Panc1 (cell line): ENCODE results near the gene ALOXE3. TPM values are rescaled to one million over a fixed set of nuclear protein-coding genes. Genes with fewer than 3 reads are reported as not detected.

Experiments used
- ATAC-seq: fragments of 200-7000 bp; cut with Tn5 transposase; 2 replicates; pipeline ENCODE4 v1.9.1; 2020; ENCODE audit warnings: mild to moderate bottlenecking, moderate library complexity
- BruUV-seq: library from RNA; stranded (reverse); fragments of 400-500 nt; replicated peaks from 2 replicates; lab custom pipeline; 2021; lab: Mats Ljungman, UMichigan
- CTCF ChIA-PET: fragments of 300-600 bp; sonication (Branson Sonifier 250); formaldehyde crosslinking; loops from one replicate; lab custom pipeline; 2022; ENCODE audit warnings: antibody characterized with exemption; lab: Charles Lee
- POLR2A ChIA-PET: fragments of 300-600 bp; sonication (Branson Sonifier 250); formaldehyde crosslinking; loops from one replicate; lab custom pipeline; 2022; ENCODE audit warnings: antibody characterized with exemption; lab: Charles Lee
- DNase-seq: peaks from one replicate; pipeline ENCODE4 v3.0.0-alpha.2; 2010; ENCODE audit warnings: low read depth, low spot score
- H3K27ac ChIP-seq: 2 replicates; pipeline ENCODE4 v1.5.1; 2011; ENCODE audit warnings: mild to moderate bottlenecking, low read length, inconsistent platforms
- H3K27me3 ChIP-seq: fragments of 200-500 bp; sonication (Bioruptor generic); 2 replicates; pipeline ENCODE4 v1.6.0; 2014; ENCODE audit warnings: low read length, inconsistent platforms; ENCODE audit not compliant: control insufficient read depth, insufficient read depth
- H3K36me3 ChIP-seq: fragments of 200-500 bp; sonication (Bioruptor generic); 2 replicates; pipeline ENCODE4 v1.5.1; 2014; ENCODE audit warnings: inconsistent platforms, mild to moderate bottlenecking, low read length, moderate library complexity; ENCODE audit not compliant: control insufficient read depth, insufficient read depth
- H3K4me1 ChIP-seq: 2 replicates; pipeline ENCODE4 v1.5.1; 2011; ENCODE audit warnings: inconsistent platforms, mild to moderate bottlenecking, low read length, moderate library complexity; ENCODE audit not compliant: control insufficient read depth, insufficient read depth
- H3K4me3 ChIP-seq, 2 experiments: 2 replicates each; pipeline ENCODE4 v1.5.1; 2011 to 2012; ENCODE audit warnings: low read depth in 2 of 2, low read length in 2 of 2, mild to moderate bottlenecking in 2 of 2, inconsistent platforms in 1 of 2, moderate library complexity in 1 of 2
- H3K9me3 ChIP-seq: fragments of 200-500 bp; sonication (Bioruptor generic); 2 replicates; pipeline ENCODE4 v1.5.1; 2014; ENCODE audit warnings: low read depth, mild to moderate bottlenecking, inconsistent platforms, low read length, moderate library complexity; ENCODE audit not compliant: control insufficient read depth, insufficient read depth
- CTCF ChIP-seq: fragments of 450-650 bp; IDR thresholded peaks from 2 replicates; pipeline ENCODE4 v1.5.1; 2017; ENCODE audit warnings: mild to moderate bottlenecking
- POLR2AphosphoS5 ChIP-seq: IDR thresholded peaks from 2 replicates; pipeline ENCODE4 v1.6.1; 2012; ENCODE audit warnings: mild to moderate bottlenecking, low read depth, low read length, moderate library complexity
- REST ChIP-seq, 2 experiments: IDR thresholded peaks; 2 replicates each; pipeline ENCODE4 v1.6.1; 2011 to 2012; ENCODE audit warnings: low read depth in 2 of 2, control low read depth in 1 of 2, low read length in 1 of 2, mild to moderate bottlenecking in 1 of 2, moderate library complexity in 1 of 2; ENCODE audit not compliant: insufficient read depth in 1 of 2
- SIN3A ChIP-seq: IDR thresholded peaks from 2 replicates; pipeline ENCODE4 v1.6.1; 2012; ENCODE audit warnings: low read depth, mild to moderate bottlenecking, low read length, moderate library complexity, borderline replicate concordance; ENCODE audit not compliant: insufficient read depth
- TCF7L2 ChIP-seq: IDR thresholded peaks from 2 replicates; pipeline ENCODE4 v1.6.1; 2011; ENCODE audit warnings: mild to moderate bottlenecking, low read depth, low read length, inconsistent platforms
- in situ Hi-C: cut with HindIII; loops from 2 replicates; pipeline ENCODE4 v1.10.0; 2016; ENCODE audit warnings: low sequenced_read_pairs, low pct_unique_long_range_greater_than_20kb
- intact Hi-C: fragments of 100-400 bp; cut with micrococcal nuclease; formaldehyde crosslinking; loops from one replicate; pipeline ENCODE4 v1.10.0; 2022; ENCODE audit not compliant: unreplicated experiment
- total RNA-seq: library from RNA; stranded (reverse); gene quantifications from one replicate; pipeline ENCODE4 v1.2.1, GENCODE V29; 2021; ENCODE audit not compliant: unreplicated experiment

ALOXE3 gene
- total RNA-seq, 1 experiment from 2014 or later, result 0.46 TPM

GRCh38 chr17:8121407-8121680 lies 3.0 kb upstream of the ALOXE3 start:
- TF ChIP-seq POLR2AphosphoS5 (no peak), TCF7L2 (no peak), SIN3A (no peak), REST (IDR thresholded peaks at IDR 0.05; ENCODE audit: insufficient read depth in 1 of 2, low read depth in 2 of 2, low read length in 1 of 2) (no peak), CTCF (no peak)
- Histone ChIP-seq H3K27me3 (no peaks in the 10 kb centered on the region), H3K36me3 (no peaks in the 10 kb centered on the region), H3K4me3 (peak overlapping the region; percentile 60 to 92), H3K27ac (no peak overlapping the region; the same call in 1 of the 2 replicates), H3K9me3 (no peaks in the 10 kb centered on the region), H3K4me1 (0 out of 2 replicates have a peak, but pooled peaks cover 4% of the 10 kb centered on the region)
- ATAC-seq (0 out of 2 replicates have a peak, but pooled peaks have one; percentile 0), DNase-seq (no peak)
- intact Hi-C loops (loop anchor here (10.0 kb wide), 1 partner anchor 103 kb away; no protein-coding TSS in a partner anchor), in situ Hi-C loops (no loop called here)
- BruUV-seq, result no TSS peak
- CTCF ChIA-PET, result no interaction called here
- POLR2A ChIA-PET, result interaction anchor here (0.6 kb wide), 1 partner anchor 235 kb away, joined by 3 read pairs; no protein-coding TSS in a partner anchor

GRCh38 chr17:8120520-8121406 lies 2.4 kb upstream of the ALOXE3 start:
- Histone ChIP-seq H3K27me3 (no peaks in the 10 kb centered on the region), H3K36me3 (no peaks in the 10 kb centered on the region), H3K4me1 (0 out of 2 replicates have a peak, but pooled peaks cover 4% of the 10 kb centered on the region), H3K4me3 (peak overlapping the region; percentile 60 to 92), H3K9me3 (no peaks in the 10 kb centered on the region), H3K27ac (peak overlapping the region; percentile 74)
- CTCF ChIA-PET, result interaction anchor here (0.6 to 1.1 kb wide), 4 partner anchors 101 to 530 kb away, joined by 3 to 4 read pairs (median 3); no protein-coding TSS in a partner anchor
- DNase-seq (no peak), ATAC-seq (peak; percentile 25)
- BruUV-seq, result no TSS peak
- POLR2A ChIA-PET, result interaction anchor here (0.6 kb wide), 1 partner anchor 11 kb away, joined by 3 read pairs; no protein-coding TSS in a partner anchor
- in situ Hi-C loops (no loop called here), intact Hi-C loops (loop anchor here (10.0 kb wide), 1 partner anchor 104 kb away; no protein-coding TSS in a partner anchor)
- TF ChIP-seq REST (IDR thresholded peaks at IDR 0.05; ENCODE audit: insufficient read depth in 1 of 2, low read depth in 2 of 2, low read length in 1 of 2), result no peak
- peak; percentile 53 for TF ChIP-seq CTCF
- no peak for TF ChIP-seq TCF7L2
- peak; percentile 62 for TF ChIP-seq POLR2AphosphoS5
